ENCODE data around the gene KYAT1. TPM values are rescaled to one million over a fixed set of nuclear protein-coding genes. Genes with fewer than 3 reads are reported as not detected.

Gene KYAT1
- total RNA-seq, 1 experiment from 2014 or later = 14.6 TPM

DNA sequence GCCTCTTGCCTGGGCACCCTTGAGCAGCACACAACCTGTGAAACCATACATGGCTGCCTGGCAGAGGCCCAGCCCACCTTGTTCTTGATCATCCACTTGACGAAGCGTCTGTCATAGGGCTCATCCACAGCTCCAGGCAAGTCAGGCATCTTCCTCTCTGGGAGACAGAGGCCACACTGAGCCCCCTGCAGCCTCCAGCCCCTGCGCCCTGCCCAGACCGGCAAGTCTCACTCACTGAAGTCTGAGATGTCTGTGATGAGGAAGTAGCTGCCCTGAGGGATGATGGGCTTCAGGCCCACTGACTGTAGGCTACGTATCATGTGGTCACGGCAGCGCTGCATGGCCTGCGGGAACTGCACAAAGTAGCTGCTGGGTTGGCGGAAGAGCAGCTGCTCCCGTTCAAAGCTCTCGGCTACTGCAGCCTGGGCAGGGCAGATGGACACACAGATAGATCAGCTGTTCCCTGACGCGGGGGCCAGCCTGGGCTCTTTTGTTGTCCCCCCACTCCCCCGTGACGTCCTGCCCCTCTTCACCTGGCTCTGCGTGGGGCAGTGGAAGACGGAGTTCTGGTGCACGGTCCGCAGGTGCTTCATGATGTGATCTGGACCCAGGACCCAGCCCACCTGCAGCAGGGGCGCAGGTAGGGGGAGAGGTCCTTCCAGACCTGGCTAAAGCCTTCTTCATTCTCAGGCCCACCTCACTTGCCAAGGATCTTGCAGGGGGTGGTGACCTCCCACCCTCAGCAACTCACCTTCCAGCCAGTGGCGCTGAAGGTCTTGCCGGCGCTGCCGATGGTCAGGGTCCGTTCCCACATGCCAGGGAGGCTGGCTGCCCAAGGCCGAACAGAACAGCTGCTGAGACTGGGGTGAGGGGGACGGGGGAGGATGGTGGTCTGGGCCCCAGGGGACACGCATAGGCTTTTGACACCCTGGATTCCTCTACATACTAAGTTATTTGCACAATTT, 46.2 kb downstream of the KYAT1 start:
- TF ChIP-seq, protein P1, sequence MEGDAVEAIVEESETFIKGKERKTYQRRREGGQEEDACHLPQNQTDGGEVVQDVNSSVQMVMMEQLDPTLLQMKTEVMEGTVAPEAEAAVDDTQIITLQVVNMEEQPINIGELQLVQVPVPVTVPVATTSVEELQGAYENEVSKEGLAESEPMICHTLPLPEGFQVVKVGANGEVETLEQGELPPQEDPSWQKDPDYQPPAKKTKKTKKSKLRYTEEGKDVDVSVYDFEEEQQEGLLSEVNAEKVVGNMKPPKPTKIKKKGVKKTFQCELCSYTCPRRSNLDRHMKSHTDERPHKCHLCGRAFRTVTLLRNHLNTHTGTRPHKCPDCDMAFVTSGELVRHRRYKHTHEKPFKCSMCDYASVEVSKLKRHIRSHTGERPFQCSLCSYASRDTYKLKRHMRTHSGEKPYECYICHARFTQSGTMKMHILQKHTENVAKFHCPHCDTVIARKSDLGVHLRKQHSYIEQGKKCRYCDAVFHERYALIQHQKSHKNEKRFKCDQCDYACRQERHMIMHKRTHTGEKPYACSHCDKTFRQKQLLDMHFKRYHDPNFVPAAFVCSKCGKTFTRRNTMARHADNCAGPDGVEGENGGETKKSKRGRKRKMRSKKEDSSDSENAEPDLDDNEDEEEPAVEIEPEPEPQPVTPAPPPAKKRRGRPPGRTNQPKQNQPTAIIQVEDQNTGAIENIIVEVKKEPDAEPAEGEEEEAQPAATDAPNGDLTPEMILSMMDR (conservative IDR thresholded peaks at IDR 0.05) = no peak
- Mint-ChIP-seq H3K27me3 (ENCODE audit: low read depth) (no peaks in the 10 kb centered on the region), H3K4me3 (no peak overlapping the region; a peak in 1 of 5 replicates), H3K4me1 (no peaks in the 10 kb centered on the region), H3K36me3 (ENCODE audit: insufficient read depth in 1 of 3, low read depth in 3 of 3) (peaks cover 18 to 30% (median 22%) of the 10 kb centered on the region in 3 experiments; a peak in 6 of 7 replicates), H3K27ac (no peak overlapping the region), H3K9me3 (no peaks in the 10 kb centered on the region; a peak in 1 of 5 replicates)
- Histone ChIP-seq H3K79me2 (ENCODE audit: insufficient read depth, low read length) (no peaks in the 10 kb centered on the region), H3K9me3 (ENCODE audit: control insufficient read depth, low read depth, low read length) (no peaks in the 10 kb centered on the region), H3K79me1 (ENCODE audit: insufficient read depth, low read depth, low read length, poor library complexity, severe bottlenecking) (no peaks in the 10 kb centered on the region), H4K91ac (ENCODE audit: insufficient read length, low read depth, low read length) (no peak overlapping the region), H3K56ac (ENCODE audit: insufficient read length, low read depth, low read length) (no peak overlapping the region), H3K23me2 (ENCODE audit: insufficient read length, low read depth, low read length, poor library complexity, severe bottlenecking) (no peaks in the 10 kb centered on the region), H3K23ac (ENCODE audit: insufficient read length, low read depth, low read length) (no peak overlapping the region), H4K20me1 (ENCODE audit: control insufficient read depth, insufficient read depth, insufficient read length) (no peaks in the 10 kb centered on the region), H2BK5ac (ENCODE audit: insufficient read length, low read length) (no peak overlapping the region), H3K4me1 (ENCODE audit: insufficient read depth, low read length) (no peaks in the 10 kb centered on the region), H3T11ph (ENCODE audit: low read length) (no peak overlapping the region), H2BK20ac (ENCODE audit: low read depth, low read length, poor library complexity, severe bottlenecking) (no peak overlapping the region), H2AFZ (ENCODE audit: low read length) (no peak overlapping the region), H3K4me2 (ENCODE audit: insufficient read depth, insufficient read length, low read length) (no peak overlapping the region), H2BK120ac (ENCODE audit: low read depth, low read length, poor library complexity, severe bottlenecking) (no peak overlapping the region), H3K4ac (ENCODE audit: low read depth, low read length) (no peak overlapping the region), H3K9ac (ENCODE audit: extremely low read depth, insufficient read length, low read length) (no peak overlapping the region), H2BK12ac (ENCODE audit: insufficient read length, low read depth, low read length) (no peak overlapping the region), H4K5ac (ENCODE audit: insufficient read length, low read depth, low read length) (no peak overlapping the region), H3K27ac (ENCODE audit: insufficient read length, low read depth, low read length) (no peak overlapping the region), H4K8ac (replicated peaks; ENCODE audit: insufficient read length, low read depth, low read length) (no peak overlapping the region), H3K18ac (ENCODE audit: insufficient read length, low read depth, low read length) (no peak overlapping the region), H3K14ac (ENCODE audit: insufficient read depth, low read length) (no peak overlapping the region), H2BK15ac (ENCODE audit: low read depth, low read length) (no peak overlapping the region), H3K27me3 (ENCODE audit: insufficient read depth, low read length) (no peaks in the 10 kb centered on the region), H2AK5ac (ENCODE audit: insufficient read length, low read length) (no peak overlapping the region)
- no CpG with 5 or more reads among the region's 28 CpGs for WGBS (ENCODE audit: extremely low coverage, insufficient read length, low lambda C conversion rate)
- DNase-seq = no peak
